Left ventricle myocardium inferior (tissue), 1 donor: Measurements from ENCODE around the gene MUC2. TPM values are rescaled to one million over a fixed set of nuclear protein-coding genes. Genes with fewer than 3 reads are reported as not detected.

Source experiments
- DNase-seq: peaks from one replicate; pipeline ENCODE4 v3.0.0-alpha.2; 2020
- H3K27ac ChIP-seq: fragments of 200-600 bp; replicated peaks from 2 replicates; pipeline ENCODE4 v1.8.0; 2021
- H3K27me3 ChIP-seq: fragments of 200-600 bp; 2 replicates; pipeline ENCODE4 v1.8.0; 2021; ENCODE audit warnings: low read depth
- H3K36me3 ChIP-seq: fragments of 200-600 bp; 2 replicates; pipeline ENCODE4 v1.8.0; 2021
- H3K4me1 ChIP-seq: fragments of 200-600 bp; 2 replicates; pipeline ENCODE4 v1.8.0; 2021
- H3K4me3 ChIP-seq: fragments of 200-600 bp; 2 replicates; pipeline ENCODE4 v1.8.0; 2021; ENCODE audit warnings: mild to moderate bottlenecking, moderate library complexity
- H3K9me3 ChIP-seq: fragments of 200-600 bp; replicated peaks from 2 replicates; pipeline ENCODE4 v1.8.0; 2021
- intact Hi-C: fragments of 100-400 bp; cut with micrococcal nuclease; formaldehyde crosslinking; loops from one replicate; pipeline ENCODE4 v1.11.0; 2022
- total RNA-seq: library from RNA; stranded (reverse); fragmentation: NEBNext Ultra II Directional; extraction: Animal tissue kit (Norgen Biotek cat#: 25700); gene quantifications from one replicate; pipeline ENCODE4 v1.2.1, GENCODE V29; 2021
- TF ChIP-seq, protein P1 (sequence below): fragments of 200-600 bp; IDR thresholded peaks from 2 replicates; pipeline ENCODE4 v1.8.0; 2021; ENCODE audit warnings: antibody characterized with exemption, mild to moderate bottlenecking, borderline replicate concordance
- donor health status: DM: no; HTN: yes; CAD: no; lungs with severe emphysema.

The MUC2 gene
- total RNA-seq, 1 donor from 2014 or later, result 0.03 TPM

DNA sequence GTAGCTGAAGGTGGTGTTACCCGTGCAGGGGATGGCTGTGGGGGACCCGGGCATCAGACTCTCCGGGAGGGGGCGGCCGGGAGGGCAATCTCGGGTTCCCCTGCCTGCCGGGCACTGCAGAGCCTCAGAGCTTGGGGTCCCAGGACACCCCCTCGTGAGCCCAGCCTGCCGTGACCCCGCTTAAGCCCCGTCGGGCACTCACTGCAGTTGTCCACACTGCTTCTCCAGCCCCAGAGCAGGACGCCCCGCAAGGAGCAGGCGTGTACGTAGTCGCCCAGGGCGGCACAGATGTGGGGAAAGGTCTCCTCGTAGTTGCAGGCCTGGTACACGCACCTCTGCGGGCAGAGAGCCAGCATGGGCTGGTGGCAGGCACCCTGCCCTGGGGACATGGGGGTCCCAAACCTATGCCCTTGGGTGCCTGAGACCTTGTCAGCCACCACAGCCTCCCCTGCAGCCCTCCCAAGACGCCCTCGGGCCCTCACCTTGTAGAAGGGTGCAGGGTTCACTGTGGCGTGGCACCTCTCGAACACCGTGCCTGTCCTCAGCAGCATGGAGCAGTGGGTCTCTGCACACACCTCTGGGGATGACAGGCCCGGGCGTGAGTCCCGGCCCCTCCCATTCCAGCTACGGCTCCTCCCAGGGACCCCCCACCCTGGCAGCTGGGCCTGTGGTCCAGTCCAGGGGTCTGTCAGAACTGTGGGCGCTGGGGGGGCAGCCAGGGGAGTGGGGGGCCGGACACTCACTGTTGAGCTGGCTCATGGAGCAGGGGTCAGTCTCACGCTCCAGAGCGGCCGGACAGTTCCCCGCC, 47.0 kb upstream of the MUC2 start:
- DNase-seq, result no peak
- H3K4me3 ChIP-seq, result no peak overlapping the region
- intact Hi-C loops, result no loop called here
- no peaks in the 10 kb centered on the region for H3K4me1 ChIP-seq
- no peak overlapping the region for H3K27ac ChIP-seq
- peaks cover 5% of the 10 kb centered on the region for H3K27me3 ChIP-seq
- H3K36me3 ChIP-seq, result no peaks in the 10 kb centered on the region
- TF ChIP-seq, protein P1, sequence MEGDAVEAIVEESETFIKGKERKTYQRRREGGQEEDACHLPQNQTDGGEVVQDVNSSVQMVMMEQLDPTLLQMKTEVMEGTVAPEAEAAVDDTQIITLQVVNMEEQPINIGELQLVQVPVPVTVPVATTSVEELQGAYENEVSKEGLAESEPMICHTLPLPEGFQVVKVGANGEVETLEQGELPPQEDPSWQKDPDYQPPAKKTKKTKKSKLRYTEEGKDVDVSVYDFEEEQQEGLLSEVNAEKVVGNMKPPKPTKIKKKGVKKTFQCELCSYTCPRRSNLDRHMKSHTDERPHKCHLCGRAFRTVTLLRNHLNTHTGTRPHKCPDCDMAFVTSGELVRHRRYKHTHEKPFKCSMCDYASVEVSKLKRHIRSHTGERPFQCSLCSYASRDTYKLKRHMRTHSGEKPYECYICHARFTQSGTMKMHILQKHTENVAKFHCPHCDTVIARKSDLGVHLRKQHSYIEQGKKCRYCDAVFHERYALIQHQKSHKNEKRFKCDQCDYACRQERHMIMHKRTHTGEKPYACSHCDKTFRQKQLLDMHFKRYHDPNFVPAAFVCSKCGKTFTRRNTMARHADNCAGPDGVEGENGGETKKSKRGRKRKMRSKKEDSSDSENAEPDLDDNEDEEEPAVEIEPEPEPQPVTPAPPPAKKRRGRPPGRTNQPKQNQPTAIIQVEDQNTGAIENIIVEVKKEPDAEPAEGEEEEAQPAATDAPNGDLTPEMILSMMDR, result no peak
- no peaks in the 10 kb centered on the region for H3K9me3 ChIP-seq

DNA sequence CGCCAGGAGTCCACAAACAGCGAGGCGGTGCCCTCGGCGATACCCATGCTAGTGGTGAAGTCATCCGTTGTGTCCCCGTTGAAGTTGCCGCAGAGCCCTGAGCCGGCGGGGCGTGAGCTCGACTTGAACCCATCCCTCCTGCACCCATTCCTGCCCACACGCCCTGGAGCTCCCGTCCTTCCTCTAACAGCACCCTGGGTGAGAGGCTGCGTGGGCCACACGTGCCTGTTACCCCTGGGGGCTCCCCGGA, 46.5 kb upstream of the MUC2 start:
- Histone ChIP-seq H3K27me3 (peaks cover 5% of the 10 kb centered on the region), H3K27ac (no peak overlapping the region), H3K4me1 (no peaks in the 10 kb centered on the region), H3K36me3 (no peaks in the 10 kb centered on the region), H3K9me3 (no peaks in the 10 kb centered on the region), H3K4me3 (no peak overlapping the region)
- DNase-seq, result no peak
- TF ChIP-seq, protein P1, result no peak
- intact Hi-C loops, result no loop called here

DNA sequence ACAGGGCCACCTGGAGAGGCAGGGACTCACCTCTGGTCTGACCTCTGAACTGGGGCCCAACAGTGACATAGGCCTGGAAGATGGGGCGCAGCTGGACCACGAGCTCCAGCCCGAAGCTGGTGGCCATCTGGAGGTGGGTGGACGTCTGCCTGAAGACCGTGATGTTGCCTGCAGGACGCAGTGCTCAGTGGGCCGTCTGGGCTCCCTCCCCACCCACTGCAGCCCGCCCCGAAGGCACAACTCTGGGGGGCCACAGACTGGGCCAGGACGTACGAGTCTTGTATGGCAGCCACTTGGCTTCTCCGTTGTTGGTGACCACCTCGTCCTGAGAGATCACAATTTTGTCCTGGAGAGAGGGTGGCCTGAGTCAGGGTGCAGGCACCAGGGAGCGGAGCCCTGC, 46.1 kb upstream of the MUC2 start:
- Histone ChIP-seq H3K9me3 (no peaks in the 10 kb centered on the region), H3K27ac (no peak overlapping the region), H3K4me3 (no peak overlapping the region), H3K27me3 (peaks cover 5% of the 10 kb centered on the region), H3K4me1 (no peaks in the 10 kb centered on the region), H3K36me3 (no peaks in the 10 kb centered on the region)
- intact Hi-C loops, result no loop called here
- no peak for DNase-seq
- TF ChIP-seq, protein P1, result no peak

DNA sequence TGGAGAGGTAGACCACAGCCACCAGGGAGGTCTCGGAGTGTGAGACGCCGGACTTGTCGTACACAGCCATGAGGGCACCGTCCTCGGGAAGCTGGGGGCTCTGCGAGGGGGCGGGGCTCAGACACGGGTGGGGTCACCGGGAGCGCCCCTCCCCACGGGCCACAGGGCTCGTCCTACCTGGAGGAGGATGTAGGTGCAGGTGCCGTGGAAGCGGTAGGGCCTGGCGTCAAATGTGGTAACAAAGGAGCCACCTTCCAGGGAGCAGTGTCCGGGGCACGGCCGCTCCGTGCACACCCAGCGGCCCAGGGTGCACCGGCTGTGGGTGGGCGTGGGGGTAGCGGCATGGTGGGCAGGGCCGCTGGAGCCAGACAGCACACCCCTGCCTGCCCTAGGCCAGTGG, 45.6 kb upstream of the MUC2 start:
- Histone ChIP-seq H3K36me3 (no peaks in the 10 kb centered on the region), H3K27me3 (peaks cover 5% of the 10 kb centered on the region), H3K4me1 (no peaks in the 10 kb centered on the region), H3K4me3 (no peak overlapping the region), H3K27ac (no peak overlapping the region), H3K9me3 (no peaks in the 10 kb centered on the region)
- intact Hi-C loops, result no loop called here
- TF ChIP-seq, protein P1, result no peak
- DNase-seq, result no peak

DNA sequence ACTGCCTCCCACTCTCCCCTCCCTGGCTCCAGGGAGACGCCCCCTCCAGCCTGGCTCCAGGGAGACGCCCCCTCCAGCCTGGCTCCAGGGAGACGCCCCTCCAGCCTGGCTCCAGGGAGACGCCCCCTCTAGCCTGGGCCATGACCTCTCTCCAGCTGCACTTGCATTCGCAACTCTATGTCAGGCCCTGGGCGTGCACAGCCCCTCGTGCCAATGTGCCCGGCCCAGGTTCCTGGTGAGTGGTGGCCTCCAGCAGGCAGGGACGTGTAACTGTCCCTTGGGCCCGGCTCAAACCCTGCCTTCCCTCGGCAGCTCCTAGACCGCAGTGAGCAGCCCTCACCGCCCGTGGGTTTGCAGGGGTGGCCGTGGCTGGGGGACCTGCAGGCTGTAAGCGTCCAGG, 45.0 kb upstream of the MUC2 start:
- no peaks in the 10 kb centered on the region for H3K9me3 ChIP-seq
- intact Hi-C loops, result no loop called here
- TF ChIP-seq, protein P1, result no peak
- DNase-seq, result no peak
- H3K27me3 ChIP-seq, result peaks cover 9% of the 10 kb centered on the region
- H3K4me1 ChIP-seq, result no peaks in the 10 kb centered on the region
- H3K4me3 ChIP-seq, result no peak overlapping the region
- H3K27ac ChIP-seq, result no peak overlapping the region
- no peaks in the 10 kb centered on the region for H3K36me3 ChIP-seq
